SK-N-SH (cell line): ENCODE results near the gene GDI2.

Experiments used
- CTCF ChIP-seq: fragments of 200-600 bp; sonication (generic); IDR thresholded peaks from 2 replicates; pipeline ENCODE4 v1.6.1; 2017; ENCODE audit warnings: antibody characterized with exemption, mild to moderate bottlenecking, moderate library complexity
- EP300 ChIP-seq, 2 experiments: IDR thresholded peaks; 2 replicates each; pipeline versions ENCODE4 v1.4.0 to v1.6.1; 2012; ENCODE audit warnings: borderline replicate concordance in 1 of 2, low read depth in 1 of 2, low read length in 1 of 2
- POLR2AphosphoS5 ChIP-seq: IDR thresholded peaks from 2 replicates; pipeline ENCODE4 v1.6.1; 2012; ENCODE audit warnings: low read depth, low read length
- SIN3A ChIP-seq: IDR thresholded peaks from 2 replicates; pipeline ENCODE4 v1.6.1; 2012; ENCODE audit warnings: low read depth, mild to moderate bottlenecking, low read length, moderate library complexity, borderline replicate concordance
- SMC3 ChIP-seq: IDR thresholded peaks from 2 replicates; pipeline ENCODE4 v1.6.1; 2012; ENCODE audit warnings: low read depth, low read length, improper control_type of control experiment

- TF ChIP-seq CTCF, result no peak
- no peak for TF ChIP-seq POLR2AphosphoS5
- no peak for TF ChIP-seq EP300 (IDR thresholded peaks at IDR 0.05; ENCODE audit: borderline replicate concordance in 1 of 2, low read depth in 1 of 2, low read length in 1 of 2)
- no peak for TF ChIP-seq SIN3A
- no peak for TF ChIP-seq SMC3
Measured at GRCh38 chr10:5844345-5845055, 31.3 kb upstream of the GDI2 start.
